SU-DHL-6 (cell line): ENCODE data around the gene ARID4A.
"Not testable (repeated sequence)": the region's sequence is repeated elsewhere in the genome, so short reads cannot be mapped to it uniquely, and the experiment has no call there.

Source experiments
- H2AFZ ChIP-seq: fragments of 200-600 bp; sonication (generic); 2 replicates; pipeline ENCODE4 v1.6.1; 2014; ENCODE audit warnings: low read depth, mild to moderate bottlenecking, moderate library complexity, mixed read lengths, antibody characterized with exemption, low read length; ENCODE audit not compliant: severe bottlenecking
- H3F3A ChIP-seq: fragments of 200-600 bp; shearing (Covaris generic); 2 replicates; pipeline ENCODE4 v1.6.0; 2016; ENCODE audit warnings: antibody characterized with exemption, mild to moderate bottlenecking; ENCODE audit not compliant: insufficient read depth
- H3K27ac ChIP-seq: fragments of 200-600 bp; sonication (generic); 2 replicates; pipeline ENCODE4 v1.5.1; 2016; ENCODE audit warnings: low read depth, mild to moderate bottlenecking, low read length, moderate library complexity, mixed read lengths
- H3K27me3 ChIP-seq: fragments of 200-600 bp; sonication (generic), shearing (Covaris generic); 2 replicates; pipeline ENCODE4 v1.6.0; 2014; ENCODE audit warnings: mild to moderate bottlenecking, low read length
- H3K36me3 ChIP-seq: fragments of 200-600 bp; sonication (generic); 2 replicates; pipeline ENCODE4 v1.6.1; 2014; ENCODE audit warnings: mild to moderate bottlenecking, low read length, mixed read lengths
- H3K4me2 ChIP-seq: fragments of 300-600, 200-600 bp; shearing (Covaris generic), sonication (generic); 2 replicates; pipeline ENCODE4 v1.6.0; 2014; ENCODE audit warnings: low read length, low read depth, mild to moderate bottlenecking; ENCODE audit not compliant: poor library complexity, severe bottlenecking
- H3K4me3 ChIP-seq: fragments of 200-600 bp; sonication (generic); 2 replicates; pipeline ENCODE4 v1.5.1; 2014; ENCODE audit warnings: antibody characterized with exemption, low read length, mild to moderate bottlenecking, mixed read lengths; ENCODE audit not compliant: insufficient read depth, poor library complexity, severe bottlenecking
- H3K79me2 ChIP-seq: fragments of 200-600 bp; sonication (generic); 2 replicates; pipeline ENCODE4 v1.6.1; 2014; ENCODE audit warnings: mild to moderate bottlenecking, low read length, moderate library complexity; ENCODE audit not compliant: insufficient read depth
- H3K9ac ChIP-seq: fragments of 200-600 bp; sonication (generic); 2 replicates; pipeline ENCODE4 v1.7.0; 2014; ENCODE audit warnings: mild to moderate bottlenecking, low read length
- H3K9me2 ChIP-seq: fragments of 200-600 bp; sonication (generic); replicated peaks from 2 replicates; pipeline ENCODE4 v1.6.1; 2014; ENCODE audit warnings: low read length; ENCODE audit not compliant: insufficient read depth
- H3K9me3 ChIP-seq: fragments of 200-600 bp; sonication (generic); 2 replicates; pipeline ENCODE4 v1.6.1; 2014; ENCODE audit warnings: low read length, mixed read lengths; ENCODE audit not compliant: insufficient read depth
- H4K20me1 ChIP-seq: fragments of 200-600 bp; sonication (generic); 2 replicates; pipeline ENCODE4 v1.6.1; 2014; ENCODE audit warnings: low read depth, mild to moderate bottlenecking, antibody characterized with exemption, low read length, moderate library complexity, mixed read lengths
- CTCF ChIP-seq: fragments of 200-600 bp; sonication (generic); IDR thresholded peaks from one replicate; pipeline ENCODE4 v1.5.1; 2017; ENCODE audit warnings: antibody characterized with exemption, mild to moderate bottlenecking, low read length, moderate library complexity; ENCODE audit not compliant: insufficient read depth, poor library complexity, severe bottlenecking
- EZH2phosphoT487 ChIP-seq: fragments of 200-600 bp; sonication (generic), shearing (Covaris generic); conservative IDR thresholded peaks from 2 replicates; pipeline ENCODE4 v1.6.1; 2018; ENCODE audit warnings: mild to moderate bottlenecking, antibody characterized with exemption, low read length, moderate library complexity, mixed read lengths

The ARID4A gene

GRCh38 chr14:58298477-58299400 is at the start of gene ARID4A:
TSS of gene ARID4A (plus strand) at chr14:58298555. CDS start at chr14:58299855, 1,300 bp downstream.
- Histone ChIP-seq H3K36me3 (peaks cover 26% of the 10 kb centered on the region), H3F3A (peaks cover 8% of the 10 kb centered on the region; the same call in 1 of the 2 replicates), H3K79me2 (peaks cover 72% of the 10 kb centered on the region), H3K4me3 (peak within 1 kb of the TSS; percentile 99), H3K4me2 (peak within 1 kb of the TSS; percentile 96), H3K9ac (peak within 1 kb of the TSS; percentile 80), H3K27ac (peak within 1 kb of the TSS; percentile 86), H2AFZ (peak within 1 kb of the TSS; percentile 59), H4K20me1 (peaks cover 30% of the 10 kb centered on the region; the same call in 1 of the 2 replicates), H3K9me2 (no peaks in the 10 kb centered on the region), H3K9me3 (no peaks in the 10 kb centered on the region), H3K27me3 (no peaks in the 10 kb centered on the region)
- TF ChIP-seq CTCF (no peak), EZH2phosphoT487 (no peak)

- no peak overlapping the region for H3K9ac ChIP-seq
- H2AFZ ChIP-seq: no peak overlapping the region
- no peaks in the 10 kb centered on the region for H3K9me3 ChIP-seq
- no peak overlapping the region for H3K4me3 ChIP-seq
- TF ChIP-seq CTCF (no peak), EZH2phosphoT487 (no peak)
- no peak overlapping the region for H3K27ac ChIP-seq
- no peak overlapping the region for H3K4me2 ChIP-seq
- H3K9me2 ChIP-seq: no peaks in the 10 kb centered on the region
- peaks cover 27% of the 10 kb centered on the region for H3K36me3 ChIP-seq
- no peaks in the 10 kb centered on the region for H3K27me3 ChIP-seq
- peaks cover 13% of the 10 kb centered on the region; the same call in 1 of the 2 replicates for H4K20me1 ChIP-seq
- peaks cover 5% of the 10 kb centered on the region; the same call in 1 of the 2 replicates for H3F3A ChIP-seq
- H3K79me2 ChIP-seq: peaks cover 83% of the 10 kb centered on the region
These were observed 48.7 kb upstream of the ARID4A start for GRCh38 chr14:58249611-58250010.

- Histone ChIP-seq H3K4me2 (no peak overlapping the region), H4K20me1 (0 out of 2 replicates have a peak, but pooled peaks cover 5% of the 10 kb centered on the region), H3K27ac (no peak overlapping the region), H3K9me2 (no peaks in the 10 kb centered on the region), H3K9ac (no peak overlapping the region), H3K79me2 (peaks cover 4% of the 10 kb centered on the region; the same call in 1 of the 2 replicates), H3K9me3 (no peaks in the 10 kb centered on the region), H2AFZ (no peak overlapping the region), H3K4me3 (no peak overlapping the region), H3F3A (peaks cover 16% of the 10 kb centered on the region; the same call in 1 of the 2 replicates), H3K27me3 (no peaks in the 10 kb centered on the region), H3K36me3 (peaks cover 27% of the 10 kb centered on the region; the same call in 1 of the 2 replicates)
- TF ChIP-seq CTCF: no peak
- no peak for TF ChIP-seq EZH2phosphoT487
These were observed 40.2 kb upstream of the ARID4A start for GRCh38 chr14:58258156-58258555.

GRCh38 chr14:58262005-58262404 is 36.4 kb upstream of the ARID4A start:
- not testable (repeated sequence) for H3K27me3 ChIP-seq, H3K4me2 ChIP-seq, H3K9me3 ChIP-seq, H3K4me3 ChIP-seq, H3K27ac ChIP-seq, H3K79me2 ChIP-seq, H4K20me1 ChIP-seq, H3K9me2 ChIP-seq, H2AFZ ChIP-seq, H3K9ac ChIP-seq
- H3F3A ChIP-seq: peaks cover 50% of the 10 kb centered on the region
- H3K36me3 ChIP-seq: peaks cover 50% of the 10 kb centered on the region; the same call in 1 of the 2 replicates
